Gastroesophageal sphincter (tissue), 4 donors: ENCODE data around the gene CCNL1. TPM values are rescaled to one million over a fixed set of nuclear protein-coding genes. Genes with fewer than 3 reads are reported as not detected.
A peak's percentile ranks its signal among the peaks of the same experiment; 100 is the strongest.

ENCODE experiments used
- ATAC-seq: fragments of 150-250 bp; one replicate; pipeline ENCODE4 v1.9.1; 2016; ENCODE audit warnings: mild to moderate bottlenecking, moderate library complexity
- H3K27ac ChIP-seq, 4 donors: fragments of 200-600 bp; sonication (generic) in 3 of 4; 1 replicate in 3 of 4; 2 replicates in 1 of 4; pipeline ENCODE4 v1.5.1; 2016 to 2019
- H3K27me3 ChIP-seq: fragments of 200-600 bp; sonication (generic); one replicate; pipeline ENCODE4 v1.5.1; 2019
- H3K36me3 ChIP-seq, 2 donors: fragments of 200-600 bp; sonication (generic); one replicate each; pipeline ENCODE4 v1.5.1; 2019; ENCODE audit warnings: control low read depth in 1 of 2
- H3K4me1 ChIP-seq, 3 donors: fragments of 200-600 bp; sonication (generic); 1 replicate in 2 of 3; 2 replicates in 1 of 3; pipeline ENCODE4 v1.5.1; 2016 to 2019; ENCODE audit warnings: control low read depth in 2 of 3
- H3K4me3 ChIP-seq, 2 donors: fragments of 200-600 bp; sonication (generic); one replicate each; pipeline ENCODE4 v1.5.1; 2019; ENCODE audit warnings: mild to moderate bottlenecking in 1 of 2, moderate library complexity in 1 of 2
- H3K9me3 ChIP-seq, 3 donors: fragments of 200-600 bp; sonication (generic); one replicate each; pipeline ENCODE4 v1.5.1; 2017 to 2019; ENCODE audit warnings: control low read depth in 2 of 3
- CTCF ChIP-seq, 4 experiments: fragments of 200-600 bp in 2 of 4; fragments of 450-650 bp in 2 of 4; sonication (generic) in 1 of 4; IDR thresholded peaks; one replicate each; pipeline ENCODE4 v1.5.1; 2017 to 2019; ENCODE audit warnings: antibody characterized with exemption in 4 of 4, mild to moderate bottlenecking in 2 of 4, moderate library complexity in 2 of 4
- EP300 ChIP-seq: sonication (generic); formaldehyde crosslinking; IDR thresholded peaks from one replicate; pipeline ENCODE4 v1.6.1; 2017; ENCODE audit warnings: antibody characterized with exemption, mild to moderate bottlenecking
- POLR2A ChIP-seq, 2 donors: fragments of 450-650 bp; IDR thresholded peaks; one replicate each; pipeline ENCODE4 v1.6.1; 2017; ENCODE audit warnings: antibody characterized with exemption in 2 of 2, mild to moderate bottlenecking in 2 of 2, moderate library complexity in 1 of 2
- POLR2AphosphoS5 ChIP-seq: sonication (generic); formaldehyde crosslinking; IDR thresholded peaks from one replicate; pipeline ENCODE4 v1.6.1; 2017; ENCODE audit warnings: antibody characterized with exemption
- WGBS, 2 donors: methylation state at CpG; one replicate each; pipeline ENCODE4 v1.1.5; 2018; ENCODE audit warnings: low coverage in 1 of 2; 5-methylcytosine and 5-hydroxymethylcytosine counted together
- total RNA-seq, 4 donors: library from RNA; depleted of rRNA; stranded (reverse); fragments of >200 nt; gene quantifications; one replicate each; pipeline ENCODE4 v1.1.0, GENCODE V29; 2016

Gene CCNL1
- total RNA-seq, 4 donors from 2014 or later = 32.7 to 211 (median 92.6) TPM

- TF ChIP-seq CTCF (IDR thresholded peaks at IDR 0.05) = no peak
- TF ChIP-seq EP300 = no peak
- TF ChIP-seq POLR2A (IDR thresholded peaks at IDR 0.05) = no peak
- no peak for TF ChIP-seq POLR2AphosphoS5
- H3K9me3 ChIP-seq = no peaks in the 10 kb centered on the region
- H3K36me3 ChIP-seq = peaks cover 2 to 50% of the 10 kb centered on the region in 2 donors
- peak overlapping the region; percentile 88 to 95 for H3K4me3 ChIP-seq
- no peak for ATAC-seq
- peak overlapping the region in 2 of 4 donors; percentile 43 to 100 for H3K27ac ChIP-seq
- no peaks in the 10 kb centered on the region for H3K27me3 ChIP-seq
- 41 to 42% methylated on average over 7 of the region's 7 CpGs for WGBS, 2 donors
- peaks cover 40 to 73% (median 57%) of the 10 kb centered on the region in 3 donors for H3K4me1 ChIP-seq
These were observed 2.9 kb downstream of the CCNL1 start for GRCh38 chr3:157156837-157157635.

- 51 to 54% methylated on average over 3 of the region's 3 CpGs for WGBS, 2 donors
- H3K27me3 ChIP-seq = no peaks in the 10 kb centered on the region
- H3K4me3 ChIP-seq = peak overlapping the region in 1 of 2 donors; percentile 27
- TF ChIP-seq POLR2AphosphoS5 (no peak), EP300 (no peak), CTCF (IDR thresholded peaks at IDR 0.05) (no peak), POLR2A (IDR thresholded peaks at IDR 0.05) (no peak)
- no peaks in the 10 kb centered on the region for H3K9me3 ChIP-seq
- no peak for ATAC-seq
- peaks cover 6 to 65% of the 10 kb centered on the region in 2 donors for H3K36me3 ChIP-seq
- H3K27ac ChIP-seq = no peak overlapping the region
- peaks cover 36 to 70% (median 53%) of the 10 kb centered on the region in 3 donors for H3K4me1 ChIP-seq
These were observed 4.4 kb downstream of the CCNL1 start for GRCh38 chr3:157155591-157155990.

- H3K4me1 ChIP-seq = peaks cover 36 to 70% (median 53%) of the 10 kb centered on the region in 3 donors
- no peaks in the 10 kb centered on the region for H3K9me3 ChIP-seq
- peak overlapping the region in 3 of 4 donors; percentile 16 to 29 (median 21) for H3K27ac ChIP-seq
- H3K27me3 ChIP-seq = no peaks in the 10 kb centered on the region
- peaks cover 8 to 73% of the 10 kb centered on the region in 2 donors for H3K36me3 ChIP-seq
- ATAC-seq = no peak
- TF ChIP-seq POLR2AphosphoS5 (no peak), POLR2A (IDR thresholded peaks at IDR 0.05) (no peak), CTCF (IDR thresholded peaks at IDR 0.05) (no peak), EP300 (no peak)
- WGBS, 2 donors = 26 to 31% methylated on average over 6 of the region's 6 CpGs
- peak overlapping the region; percentile 5 to 27 for H3K4me3 ChIP-seq
These were observed 5.2 kb downstream of the CCNL1 start for GRCh38 chr3:157154563-157155330.

- Histone ChIP-seq H3K27me3 (no peaks in the 10 kb centered on the region), H3K4me1 (peaks cover 27 to 61% (median 44%) of the 10 kb centered on the region in 3 donors), H3K27ac (no peak overlapping the region), H3K36me3 (peaks cover 24 to 85% of the 10 kb centered on the region in 2 donors), H3K4me3 (no peak overlapping the region), H3K9me3 (no peaks in the 10 kb centered on the region)
- no peak for ATAC-seq
- TF ChIP-seq POLR2AphosphoS5 (no peak), EP300 (no peak), CTCF (IDR thresholded peaks at IDR 0.05) (no peak), POLR2A (IDR thresholded peaks at IDR 0.05) (no peak)
- WGBS, 2 donors = 89% methylated on average over 1 of the region's 1 CpG; no CpG with 5 or more reads in 1 of the 2 donors
These were observed 7.0 kb downstream of the CCNL1 start for GRCh38 chr3:157152930-157153329.
